Cardiac muscle cell (in vitro differentiated cells and primary cell): Measurements from ENCODE around the gene TCF21. TPM values are rescaled to one million over a fixed set of nuclear protein-coding genes. Genes with fewer than 3 reads are reported as not detected.
A peak's percentile ranks its signal among the peaks of the same experiment; 100 is the strongest.

ENCODE experiments used
- DNase-seq, 2 donors: peaks; one replicate each; pipeline versions ENCODE4 v3.0.0 to v3.0.0-alpha.2; 2010 to 2017; ENCODE audit warnings: low read depth in 1 of 2, low spot score in 1 of 2
- H3K27ac ChIP-seq: fragments of 200-600 bp; sonication (generic); 2 replicates; pipeline ENCODE4 v1.5.1; 2016
- H3K27me3 ChIP-seq: fragments of 200-600 bp; sonication (generic); 2 replicates; pipeline ENCODE4 v1.6.0; 2016; ENCODE audit warnings: control low read depth
- H3K36me3 ChIP-seq: fragments of 200-600 bp; sonication (generic); 2 replicates; pipeline ENCODE4 v1.5.1; 2016; ENCODE audit warnings: control low read depth
- H3K4me1 ChIP-seq: fragments of 200-600 bp; sonication (generic); 2 replicates; pipeline ENCODE4 v1.8.1; 2017; ENCODE audit warnings: low read depth, mild to moderate bottlenecking, mixed run types
- H3K4me3 ChIP-seq: fragments of 200-600 bp; sonication (generic); 2 replicates; pipeline ENCODE4 v1.5.1; 2016; ENCODE audit warnings: mild to moderate bottlenecking
- H3K9me3 ChIP-seq: fragments of 200-600 bp; sonication (generic); 2 replicates; pipeline ENCODE4 v1.5.1; 2017; ENCODE audit warnings: low read depth, mild to moderate bottlenecking, control low read depth
- polyA plus RNA-seq: library from polyadenylated mRNA; unstranded; fragments of >200 nt; fragmentation: Nextera tagmentation; extraction: Ambion mirVana; gene quantifications from 2 replicates; pipeline ENCODE4 v1.2.1, GENCODE V29; 2016
- total RNA-seq: library from RNA; depleted of rRNA; stranded (reverse); fragments of >200 nt; gene quantifications from 2 replicates; pipeline ENCODE4 v1.2.3, GENCODE V29; 2016
- TF ChIP-seq, protein P1 (sequence below): IDR thresholded peaks from 2 replicates; pipeline ENCODE4 v1.5.1; 2012; ENCODE audit warnings: low read depth, mild to moderate bottlenecking, low read length

TCF21 gene
- total and polyA plus RNA-seq, 2 experiments from 2014 or later = 3.7 to 4.0 TPM

DNA sequence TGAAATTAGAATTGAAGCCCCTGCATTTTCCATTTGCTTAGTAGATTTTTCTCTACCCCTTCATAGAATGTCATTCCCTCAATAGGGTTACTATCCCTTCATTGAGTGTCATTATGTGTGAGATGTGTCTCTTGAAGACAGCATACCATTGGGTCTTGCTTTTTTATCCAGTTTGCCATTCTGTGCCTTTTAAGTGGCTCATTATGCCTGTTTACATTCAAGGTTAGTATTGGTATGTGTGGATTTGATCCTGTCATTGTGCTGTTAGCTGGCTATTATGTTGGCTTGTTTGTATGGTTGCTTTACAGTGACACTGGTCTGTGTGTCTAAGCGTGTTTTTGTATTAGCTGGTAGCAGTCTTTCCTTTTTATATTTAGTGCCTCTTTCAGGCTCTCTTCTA is 25.7 kb upstream of the TCF21 start:
- TF ChIP-seq, protein P1, sequence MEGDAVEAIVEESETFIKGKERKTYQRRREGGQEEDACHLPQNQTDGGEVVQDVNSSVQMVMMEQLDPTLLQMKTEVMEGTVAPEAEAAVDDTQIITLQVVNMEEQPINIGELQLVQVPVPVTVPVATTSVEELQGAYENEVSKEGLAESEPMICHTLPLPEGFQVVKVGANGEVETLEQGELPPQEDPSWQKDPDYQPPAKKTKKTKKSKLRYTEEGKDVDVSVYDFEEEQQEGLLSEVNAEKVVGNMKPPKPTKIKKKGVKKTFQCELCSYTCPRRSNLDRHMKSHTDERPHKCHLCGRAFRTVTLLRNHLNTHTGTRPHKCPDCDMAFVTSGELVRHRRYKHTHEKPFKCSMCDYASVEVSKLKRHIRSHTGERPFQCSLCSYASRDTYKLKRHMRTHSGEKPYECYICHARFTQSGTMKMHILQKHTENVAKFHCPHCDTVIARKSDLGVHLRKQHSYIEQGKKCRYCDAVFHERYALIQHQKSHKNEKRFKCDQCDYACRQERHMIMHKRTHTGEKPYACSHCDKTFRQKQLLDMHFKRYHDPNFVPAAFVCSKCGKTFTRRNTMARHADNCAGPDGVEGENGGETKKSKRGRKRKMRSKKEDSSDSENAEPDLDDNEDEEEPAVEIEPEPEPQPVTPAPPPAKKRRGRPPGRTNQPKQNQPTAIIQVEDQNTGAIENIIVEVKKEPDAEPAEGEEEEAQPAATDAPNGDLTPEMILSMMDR = no peak
- DNase-seq = no peak
- Histone ChIP-seq H3K36me3 (no peaks in the 10 kb centered on the region), H3K27ac (no peak overlapping the region), H3K9me3 (no peaks in the 10 kb centered on the region), H3K4me3 (no peak overlapping the region), H3K27me3 (no peaks in the 10 kb centered on the region), H3K4me1 (no peaks in the 10 kb centered on the region)

DNA sequence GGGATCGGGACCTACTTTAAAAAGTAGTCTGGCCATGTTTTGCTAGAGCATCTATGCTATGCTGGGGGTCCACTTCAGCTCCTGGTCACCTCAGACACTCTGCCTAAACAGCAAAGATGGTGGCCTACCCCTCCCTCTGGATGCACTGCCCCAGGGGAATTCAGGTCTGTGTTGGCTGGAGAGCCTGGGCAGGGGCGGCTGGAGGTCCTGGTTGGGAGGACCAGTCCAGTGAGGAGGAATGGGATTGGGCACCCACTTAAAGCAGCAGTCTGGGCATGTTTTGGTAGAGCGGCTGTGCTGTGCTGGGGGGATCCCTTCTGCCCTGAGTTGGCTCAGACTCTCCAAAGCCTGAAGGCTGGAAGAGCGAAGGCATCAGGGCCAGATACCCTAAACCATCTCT is 23.2 kb upstream of the TCF21 start:
- Histone ChIP-seq H3K27ac (no peak overlapping the region), H3K27me3 (no peaks in the 10 kb centered on the region), H3K4me1 (no peaks in the 10 kb centered on the region), H3K4me3 (no peak overlapping the region), H3K36me3 (no peaks in the 10 kb centered on the region), H3K9me3 (no peaks in the 10 kb centered on the region)
- DNase-seq = no peak
- TF ChIP-seq, protein P1 = no peak

DNA sequence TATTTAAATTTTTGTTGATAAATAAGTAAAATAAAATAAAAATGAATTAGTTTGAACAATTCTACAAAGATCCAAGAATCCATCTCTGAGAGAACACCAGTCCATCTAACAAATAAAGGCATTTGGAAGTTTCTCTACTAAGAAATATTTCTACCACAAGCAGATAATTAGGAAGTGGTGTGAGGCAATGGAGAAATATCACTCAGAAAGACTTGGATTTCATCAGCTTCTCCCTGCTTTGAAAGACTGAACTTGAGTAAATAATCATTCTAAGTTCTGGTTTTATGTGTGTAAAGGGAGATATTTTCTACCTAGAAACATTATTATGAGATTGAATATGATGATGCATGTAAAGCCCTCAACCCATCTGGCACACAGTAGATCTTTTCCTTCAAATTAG is 17.8 kb upstream of the TCF21 start:
- Histone ChIP-seq H3K4me1 (no peaks in the 10 kb centered on the region), H3K27me3 (peaks cover 9% of the 10 kb centered on the region), H3K4me3 (no peak overlapping the region), H3K27ac (no peak overlapping the region), H3K9me3 (no peaks in the 10 kb centered on the region), H3K36me3 (no peaks in the 10 kb centered on the region)
- DNase-seq = peak in 1 of 2 donors; percentile 55
- TF ChIP-seq, protein P1 = no peak

DNA sequence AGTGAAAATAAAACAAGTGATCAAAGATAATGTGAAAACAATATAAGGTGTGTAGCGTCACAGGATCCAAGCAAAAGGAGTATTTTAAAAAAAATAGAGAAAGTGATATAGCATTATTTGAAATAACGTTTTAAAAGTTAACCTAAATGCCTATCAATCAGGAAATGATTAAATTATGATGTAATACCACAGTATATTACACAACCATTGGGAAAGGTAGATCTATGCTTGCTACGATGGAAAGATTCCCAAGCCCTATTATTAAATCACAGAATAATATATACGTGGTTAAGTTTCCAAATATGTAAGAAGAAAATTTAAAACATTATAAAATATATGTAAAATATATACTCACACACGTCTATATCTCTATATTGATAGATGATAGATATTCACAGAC is 15.4 kb upstream of the TCF21 start:
- Histone ChIP-seq H3K27ac (no peak overlapping the region), H3K27me3 (peaks cover 19% of the 10 kb centered on the region), H3K36me3 (no peaks in the 10 kb centered on the region), H3K4me1 (no peaks in the 10 kb centered on the region), H3K9me3 (no peaks in the 10 kb centered on the region), H3K4me3 (no peak overlapping the region)
- no peak for DNase-seq
- TF ChIP-seq, protein P1 = no peak

DNA sequence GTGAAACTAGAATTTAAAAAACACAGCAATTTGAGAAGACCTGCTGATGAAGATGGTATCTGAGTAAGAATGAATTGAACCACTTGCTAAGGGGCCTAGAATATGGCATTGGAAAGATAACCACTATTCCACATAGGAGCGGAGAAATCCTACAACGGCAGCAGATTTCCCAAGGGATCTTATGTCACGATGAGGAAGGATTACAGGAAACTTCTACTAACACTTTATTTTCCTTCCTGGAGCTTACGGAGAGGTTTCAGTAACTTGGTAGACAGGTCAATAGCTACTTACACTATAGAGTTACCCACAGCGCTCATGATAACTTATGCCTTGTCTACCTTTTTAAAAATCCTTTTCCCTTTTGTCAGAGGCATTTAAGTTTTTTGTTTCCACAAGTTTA is 11.8 kb upstream of the TCF21 start:
- H3K4me1 ChIP-seq = no peaks in the 10 kb centered on the region
- no peaks in the 10 kb centered on the region for H3K9me3 ChIP-seq
- TF ChIP-seq, protein P1 = no peak
- H3K27me3 ChIP-seq = peaks cover 27% of the 10 kb centered on the region
- H3K27ac ChIP-seq = no peak overlapping the region
- no peak overlapping the region for H3K4me3 ChIP-seq
- DNase-seq = no peak
- H3K36me3 ChIP-seq = no peaks in the 10 kb centered on the region

DNA sequence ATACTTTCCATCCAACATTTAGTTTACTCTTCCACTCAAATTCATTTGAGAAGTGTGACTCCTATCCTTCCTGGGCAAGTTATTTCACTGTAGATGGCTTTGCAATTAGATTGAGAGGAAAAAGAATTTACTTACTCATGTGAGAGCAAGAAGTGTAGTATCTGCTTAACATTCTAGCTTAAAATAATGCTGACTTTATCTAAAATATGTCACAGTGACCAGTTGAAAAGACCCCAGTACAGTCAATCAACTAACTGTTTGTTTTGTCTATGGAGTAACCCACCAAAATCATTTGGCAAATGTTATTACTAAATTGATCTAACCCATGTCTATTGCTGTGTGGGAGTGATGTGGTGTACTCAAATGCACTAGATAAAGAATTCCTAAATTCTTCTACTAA is 8.9 kb upstream of the TCF21 start:
- Histone ChIP-seq H3K27ac (no peak overlapping the region), H3K27me3 (peaks cover 44% of the 10 kb centered on the region), H3K4me3 (no peak overlapping the region), H3K36me3 (no peaks in the 10 kb centered on the region), H3K9me3 (no peaks in the 10 kb centered on the region), H3K4me1 (no peaks in the 10 kb centered on the region)
- no peak for DNase-seq
- TF ChIP-seq, protein P1 = no peak
